GM19463 (cell line): ENCODE measurements around the gene SGPP1.
"Not testable (repeated sequence)": the region's sequence is repeated elsewhere in the genome, so short reads cannot be mapped to it uniquely, and the experiment has no call there.

Source experiments
- ATAC-seq: cut with Tn5 transposase; IDR thresholded peaks from one replicate; pipeline ENCODE4 v1.9.1; 2021; ENCODE audit warnings: mild to moderate bottlenecking, moderate library complexity; ENCODE audit not compliant: unreplicated experiment

The SGPP1 gene

GRCh38 chr14:63727231-63727735 lies 582 bp downstream of the SGPP1 start:
- ATAC-seq, result peak; percentile 25

- ATAC-seq, result no peak
These were observed 1.4 kb downstream of the SGPP1 start for GRCh38 chr14:63726499-63726898.

- ATAC-seq, result no peak
These were observed 1.9 kb downstream of the SGPP1 start for GRCh38 chr14:63725786-63726460.

GRCh38 chr14:63717702-63718101 lies 10.2 kb downstream of the SGPP1 start:
- ATAC-seq, result no peak

GRCh38 chr14:63715360-63715759 lies 12.5 kb downstream of the SGPP1 start:
- no peak for ATAC-seq

- no peak for ATAC-seq
These were observed 14.1 kb downstream of the SGPP1 start for GRCh38 chr14:63713764-63714163.

- no peak for ATAC-seq
These were observed 14.8 kb downstream of the SGPP1 start for GRCh38 chr14:63713058-63713457.

- no peak for ATAC-seq
These were observed 15.7 kb downstream of the SGPP1 start for GRCh38 chr14:63712123-63712522.

GRCh38 chr14:63710497-63710896 lies 17.4 kb downstream of the SGPP1 start:
- no peak for ATAC-seq

GRCh38 chr14:63709589-63709988 lies 18.3 kb downstream of the SGPP1 start:
- no peak for ATAC-seq

- ATAC-seq, result no peak
These were observed 20.6 kb downstream of the SGPP1 start for GRCh38 chr14:63707216-63707615.

- peak; percentile 58 for ATAC-seq
These were observed 22.2 kb downstream of the SGPP1 start for GRCh38 chr14:63705561-63706070.

- not testable (repeated sequence) for ATAC-seq
These were observed 25.3 kb downstream of the SGPP1 start for GRCh38 chr14:63702530-63702929.

- no peak for ATAC-seq
These were observed 26.1 kb downstream of the SGPP1 start for GRCh38 chr14:63701606-63702299.

GRCh38 chr14:63692310-63693020 lies 35.4 kb downstream of the SGPP1 start:
- no peak for ATAC-seq

GRCh38 chr14:63689132-63689531 lies 38.7 kb downstream of the SGPP1 start:
- no peak for ATAC-seq

GRCh38 chr14:63686926-63687325 lies 40.9 kb downstream of the SGPP1 start:
- ATAC-seq, result no peak

GRCh38 chr14:63685401-63685800 lies 42.5 kb downstream of the SGPP1 start:
- ATAC-seq, result no peak

GRCh38 chr14:63682727-63683593 lies 44.9 kb downstream of the SGPP1 start:
- no peak for ATAC-seq

GRCh38 chr14:63678536-63678935 lies 49.3 kb downstream of the SGPP1 start:
- ATAC-seq, result no peak
